Stromal cell of bone marrow (primary cell): ENCODE measurements around the gene GREB1L.
"Not testable (repeated sequence)": the region's sequence is repeated elsewhere in the genome, so short reads cannot be mapped to it uniquely, and the experiment has no call there.

Experiments used
- DNase-seq: peaks from one replicate; pipeline ENCODE4 v3.0.0-alpha.2; 2012; ENCODE audit warnings: low read depth

The GREB1L gene

GRCh38 chr18:21306368-21306767, 64.3 kb downstream of the GREB1L start:
- DNase-seq: no peak

- DNase-seq: no peak
Observed at GRCh38 chr18:21307578-21307977, 65.5 kb downstream of the GREB1L start.

GRCh38 chr18:21309248-21309647, 67.2 kb downstream of the GREB1L start:
- DNase-seq: no peak

- DNase-seq: not testable (repeated sequence)
Observed at GRCh38 chr18:21311980-21312379, 69.9 kb downstream of the GREB1L start.

- no peak for DNase-seq
Observed at GRCh38 chr18:21313576-21313975, 71.5 kb downstream of the GREB1L start.

- no peak for DNase-seq
Observed at GRCh38 chr18:21314724-21315123, 72.7 kb downstream of the GREB1L start.

- DNase-seq: not testable (repeated sequence)
Observed at GRCh38 chr18:21315126-21315525, 73.1 kb downstream of the GREB1L start.

- no peak for DNase-seq
Observed at GRCh38 chr18:21315741-21316197, 73.7 kb downstream of the GREB1L start.

- no peak for DNase-seq
Observed at GRCh38 chr18:21316296-21316695, 74.3 kb downstream of the GREB1L start.

- no peak for DNase-seq
Observed at GRCh38 chr18:21321711-21322110, 79.7 kb downstream of the GREB1L start.

- DNase-seq: no peak
Observed at GRCh38 chr18:21327101-21327500, 85.1 kb downstream of the GREB1L start.

- DNase-seq: peak; percentile 43
Observed at GRCh38 chr18:21330122-21330701, 88.2 kb downstream of the GREB1L start.

- DNase-seq: no peak
Observed at GRCh38 chr18:21331065-21331464, 89.0 kb downstream of the GREB1L start.

- DNase-seq: no peak
Observed at GRCh38 chr18:21335927-21336488, 94.0 kb downstream of the GREB1L start.

- DNase-seq: no peak
Observed at GRCh38 chr18:21336846-21337245, 94.8 kb downstream of the GREB1L start.

- DNase-seq: no peak
Observed at GRCh38 chr18:21341141-21341540, 99.1 kb downstream of the GREB1L start.

- no peak for DNase-seq
Observed at GRCh38 chr18:21342372-21342771, 100.3 kb downstream of the GREB1L start.

- no peak for DNase-seq
Observed at GRCh38 chr18:21344860-21345259, 102.8 kb downstream of the GREB1L start.

- DNase-seq: no peak
Observed at GRCh38 chr18:21345840-21346239, 103.8 kb downstream of the GREB1L start.

GRCh38 chr18:21359746-21360145, 117.7 kb downstream of the GREB1L start:
- DNase-seq: no peak

GRCh38 chr18:21361307-21361880, 119.4 kb downstream of the GREB1L start:
- DNase-seq: no peak

- DNase-seq: no peak
Observed at GRCh38 chr18:21362831-21363230, 120.8 kb downstream of the GREB1L start.

- DNase-seq: no peak
Observed at GRCh38 chr18:21363348-21363747, 121.3 kb downstream of the GREB1L start.

- DNase-seq: no peak
Observed at GRCh38 chr18:21364471-21364870, 122.4 kb downstream of the GREB1L start.
